ENCODE data around the gene CPT1A.
A peak's percentile ranks its signal among the peaks of the same experiment; 100 is the strongest.

Gene CPT1A

DNA sequence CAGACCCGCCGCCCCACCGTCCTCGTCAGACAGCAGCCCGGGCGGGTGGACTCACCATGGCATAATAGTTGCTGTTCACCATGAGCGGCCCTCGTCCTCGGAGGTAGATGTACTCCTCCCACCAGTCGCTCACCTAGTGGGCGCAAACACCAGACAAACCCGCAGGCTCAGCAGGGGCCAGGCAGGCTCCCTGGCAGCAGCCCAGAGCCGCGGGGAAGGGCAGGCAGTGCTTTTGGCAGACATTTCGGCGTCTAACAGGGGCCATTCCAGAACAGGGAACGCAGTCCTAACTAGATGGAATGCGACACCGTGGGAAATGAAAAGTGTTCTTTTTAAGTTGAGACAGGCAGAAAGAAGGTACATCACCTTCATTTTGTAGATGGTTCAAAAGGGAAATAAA is 44.9 kb downstream of the CPT1A start:
- in situ Hi-C loops (cut with HindIII; ENCODE audit: low pct_unique_long_range_greater_than_20kb, low sequenced_read_pairs): no loop called here
- TF ChIP-seq JUND (IDR thresholded peaks at IDR 0.05; ENCODE audit: low read depth): no peak
- DNase-seq (ENCODE audit: low read depth in 1 of 2, low spot score in 1 of 2): no peak

DNA sequence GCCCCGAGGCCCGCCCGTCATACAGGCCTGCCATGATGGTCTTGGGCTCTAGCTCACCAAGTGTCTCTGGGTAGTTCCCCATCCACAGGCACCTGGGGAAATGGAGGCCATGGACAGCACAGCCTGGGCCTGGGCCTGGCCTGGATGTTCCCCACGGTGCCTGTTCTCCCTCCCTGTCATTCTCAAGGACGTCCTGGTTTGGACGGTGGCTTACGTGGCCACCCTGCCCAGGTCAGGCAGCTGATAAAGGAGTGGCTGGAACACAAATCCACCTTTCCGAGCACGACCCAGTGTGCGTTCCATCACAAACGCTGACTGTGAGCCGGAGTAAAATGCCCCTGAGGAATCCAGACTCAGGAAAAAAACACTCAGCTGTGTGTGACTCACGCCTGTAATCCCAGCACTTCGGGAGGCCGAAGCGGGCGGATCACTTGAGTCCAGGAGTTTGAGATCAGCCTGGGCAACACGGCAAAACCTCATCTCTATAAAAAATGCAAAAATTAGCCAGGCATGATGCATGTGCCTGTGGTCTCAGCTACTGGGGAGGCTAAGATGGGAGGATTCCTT is 49.2 kb downstream of the CPT1A start:
- DNase-seq (ENCODE audit: low read depth in 1 of 2, low spot score in 1 of 2): no peak
- in situ Hi-C loops (cut with HindIII; ENCODE audit: low pct_unique_long_range_greater_than_20kb, low sequenced_read_pairs): no loop called here
- TF ChIP-seq JUND (IDR thresholded peaks at IDR 0.05; ENCODE audit: low read depth): no peak

DNA sequence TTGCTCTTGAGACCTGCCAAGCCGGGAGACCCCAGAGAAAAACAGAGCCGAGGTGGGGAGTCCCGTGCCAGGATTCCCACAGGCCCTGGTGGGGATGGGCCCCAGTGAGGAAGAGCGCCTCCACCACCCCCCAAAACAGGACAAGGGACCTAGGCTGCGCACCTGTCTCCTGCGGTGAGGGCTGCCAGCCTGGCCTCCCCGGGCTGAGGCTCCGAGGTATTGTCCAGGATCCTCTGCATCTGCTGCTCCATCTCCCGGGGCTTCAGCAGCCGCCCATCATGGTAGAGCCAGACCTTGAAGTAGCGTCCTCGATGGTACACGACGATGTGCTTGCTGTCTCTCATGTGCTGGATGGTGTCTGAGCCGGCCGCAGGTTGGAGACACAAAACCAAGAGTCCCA is 57.1 kb downstream of the CPT1A start:
- no peak for TF ChIP-seq JUND (IDR thresholded peaks at IDR 0.05; ENCODE audit: low read depth)
- in situ Hi-C loops (cut with HindIII; ENCODE audit: low pct_unique_long_range_greater_than_20kb, low sequenced_read_pairs): no loop called here
- no peak for DNase-seq (ENCODE audit: low read depth in 1 of 2, low spot score in 1 of 2)

DNA sequence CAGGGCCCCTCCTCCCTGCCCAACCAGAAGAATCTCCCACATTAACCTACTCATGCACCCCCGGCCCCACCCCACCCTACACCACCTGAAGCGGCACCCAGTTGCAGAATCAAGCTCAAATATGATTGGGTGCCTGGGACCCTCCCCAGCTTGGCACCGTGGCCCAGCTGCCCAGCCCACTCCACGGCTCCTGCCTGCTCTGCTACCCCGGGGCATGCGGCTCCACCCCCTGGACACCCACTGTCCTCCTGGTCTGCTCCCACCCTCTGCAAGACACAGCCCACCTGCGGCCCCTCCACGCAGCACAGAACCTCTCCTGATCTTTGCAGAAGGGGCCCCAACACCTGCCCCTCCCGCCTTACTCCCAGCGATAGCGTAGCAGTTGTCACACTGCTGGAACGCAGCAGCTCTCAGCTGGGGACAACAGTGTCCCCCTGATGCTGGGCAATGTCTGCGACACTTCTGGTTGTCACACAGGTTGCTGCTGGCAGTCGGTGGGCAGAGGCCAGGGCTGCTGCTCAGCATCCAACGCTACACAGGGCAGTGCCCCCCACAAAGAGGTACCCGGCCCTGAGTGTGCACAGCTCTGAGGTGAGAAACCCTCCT is 58.4 kb downstream of the CPT1A start:
- in situ Hi-C loops (cut with HindIII; ENCODE audit: low pct_unique_long_range_greater_than_20kb, low sequenced_read_pairs): no loop called here
- no peak for DNase-seq (ENCODE audit: low read depth in 1 of 2, low spot score in 1 of 2)
- TF ChIP-seq JUND (IDR thresholded peaks at IDR 0.05; ENCODE audit: low read depth): no peak

DNA sequence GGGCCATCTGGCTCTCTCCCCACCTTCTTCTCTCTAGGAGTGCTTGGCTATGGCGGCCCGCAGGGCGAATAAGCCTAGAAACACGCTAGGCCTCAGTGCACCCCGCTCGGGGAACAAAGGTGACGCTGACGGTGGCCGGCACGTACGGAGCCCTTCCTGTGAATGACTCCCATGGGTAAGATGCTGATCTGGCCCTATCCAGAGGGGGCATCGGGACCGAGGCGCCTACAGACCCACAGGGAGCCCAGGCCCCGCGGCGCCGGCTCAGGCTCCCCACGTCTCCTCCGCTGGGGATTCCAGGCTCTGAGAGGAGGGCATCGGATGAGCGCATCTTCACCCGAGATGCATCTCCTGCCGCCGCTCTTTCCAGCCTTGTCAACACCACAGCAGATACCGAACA is 59.0 kb downstream of the CPT1A start:
- TF ChIP-seq JUND (IDR thresholded peaks at IDR 0.05; ENCODE audit: low read depth): no peak
- DNase-seq (ENCODE audit: low read depth in 1 of 2, low spot score in 1 of 2): no peak
- in situ Hi-C loops (cut with HindIII; ENCODE audit: low pct_unique_long_range_greater_than_20kb, low sequenced_read_pairs): no loop called here

DNA sequence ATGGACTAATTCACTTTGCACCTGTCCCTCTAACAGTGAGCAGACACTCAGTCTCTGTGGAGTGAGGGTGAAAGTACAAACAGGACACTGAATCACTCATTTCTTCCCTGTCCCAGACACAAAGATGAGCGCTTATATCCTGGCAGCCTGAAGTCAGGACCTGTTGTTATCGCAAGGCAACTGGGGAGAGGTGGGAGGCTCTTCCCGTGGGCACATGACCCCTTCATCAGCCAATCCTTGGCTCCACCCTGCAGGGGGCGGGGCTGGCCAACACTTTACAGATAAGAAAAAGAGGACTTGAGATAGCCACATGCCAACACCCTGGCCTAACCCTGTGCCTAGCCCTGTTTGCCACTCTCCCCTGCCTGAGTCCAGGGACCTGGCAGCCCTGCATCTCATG is 60.9 kb downstream of the CPT1A start:
- DNase-seq (ENCODE audit: low read depth in 1 of 2, low spot score in 1 of 2): no peak
- in situ Hi-C loops (cut with HindIII; ENCODE audit: low pct_unique_long_range_greater_than_20kb, low sequenced_read_pairs): no loop called here
- no peak for TF ChIP-seq JUND (IDR thresholded peaks at IDR 0.05; ENCODE audit: low read depth)

DNA sequence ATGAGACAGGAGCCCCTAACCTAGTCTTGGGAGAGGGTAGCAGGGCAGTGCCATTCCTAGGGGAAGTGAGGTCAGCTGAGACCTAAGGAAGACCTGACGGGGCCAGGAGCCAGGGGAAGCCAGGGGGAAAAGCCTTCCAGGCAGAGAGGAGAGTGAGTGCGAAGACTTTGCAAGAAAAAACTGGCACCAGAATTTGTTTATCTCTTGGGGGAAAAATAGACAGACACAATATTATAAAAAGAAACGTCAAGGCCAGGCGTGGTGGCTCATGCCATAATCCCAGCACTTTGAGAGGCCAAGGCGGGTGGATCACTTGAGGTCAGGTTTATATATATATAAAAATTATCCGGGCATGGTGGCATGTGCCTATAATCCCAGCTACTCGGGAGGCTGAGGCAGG is 63.5 kb downstream of the CPT1A start:
- in situ Hi-C loops (cut with HindIII; ENCODE audit: low pct_unique_long_range_greater_than_20kb, low sequenced_read_pairs): no loop called here
- no peak for TF ChIP-seq JUND (IDR thresholded peaks at IDR 0.05; ENCODE audit: low read depth)
- no peak for DNase-seq (ENCODE audit: low read depth in 1 of 2, low spot score in 1 of 2)

DNA sequence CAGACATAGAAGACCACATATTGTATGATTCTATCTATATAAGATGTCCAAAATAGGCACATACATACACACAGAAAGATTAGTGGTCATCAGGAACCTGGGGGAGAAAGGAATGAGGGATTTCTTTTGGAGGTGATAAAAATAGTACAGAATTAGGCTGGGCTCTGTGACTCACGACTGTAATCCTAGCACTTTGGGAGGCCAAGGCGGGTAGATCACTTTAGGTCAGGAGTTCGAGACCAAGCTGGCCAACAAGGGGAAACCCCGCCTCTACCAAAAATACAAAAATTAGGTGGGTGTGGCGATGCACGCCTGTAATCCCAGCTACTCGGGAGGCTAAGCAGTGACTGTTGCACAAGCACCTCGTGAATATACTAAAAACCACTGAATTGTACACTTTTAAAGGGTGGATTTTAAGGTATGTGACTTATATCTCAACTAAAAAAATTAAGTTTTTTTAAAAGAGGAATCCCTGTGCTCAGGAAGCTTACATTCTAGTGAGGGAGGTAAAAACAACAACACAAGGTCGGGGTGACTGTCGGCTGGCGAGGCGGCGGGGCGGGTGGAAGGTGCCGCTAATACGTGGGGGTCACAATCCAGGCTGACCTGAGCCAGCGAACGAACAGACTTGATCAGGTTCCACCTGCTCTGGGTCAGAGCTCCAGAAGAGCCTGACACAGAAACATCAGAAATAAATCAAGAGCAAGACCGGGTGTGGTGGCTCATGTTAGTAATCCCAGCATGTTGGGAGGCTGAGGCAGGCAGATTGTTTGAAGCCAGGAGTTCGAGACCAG is 65.1 kb downstream of the CPT1A start:
- DNase-seq (ENCODE audit: low read depth in 1 of 2, low spot score in 1 of 2): no peak
- in situ Hi-C loops (cut with HindIII; ENCODE audit: low pct_unique_long_range_greater_than_20kb, low sequenced_read_pairs): no loop called here
- TF ChIP-seq JUND (IDR thresholded peaks at IDR 0.05; ENCODE audit: low read depth): no peak

DNA sequence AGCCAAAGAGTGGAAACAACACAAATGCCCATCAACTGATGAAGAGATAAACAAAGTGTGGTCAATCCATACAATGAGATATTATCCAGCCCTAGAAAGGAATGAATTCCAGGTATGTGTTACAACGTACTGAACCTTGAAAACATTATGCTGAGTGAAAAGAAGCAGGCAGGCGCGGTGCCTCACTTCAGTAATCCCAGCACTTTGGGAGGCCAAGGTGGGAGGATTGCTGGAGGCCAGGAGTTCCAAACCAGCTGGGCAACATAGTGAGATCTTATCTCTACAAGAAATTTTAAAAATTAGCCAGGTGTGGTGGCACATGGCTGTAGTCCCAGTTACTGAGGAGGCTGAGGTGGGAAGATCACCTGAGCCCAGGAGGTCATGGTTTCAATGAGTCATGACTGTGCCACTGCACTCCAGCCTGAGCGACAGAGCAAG is 65.7 kb downstream of the CPT1A start:
- DNase-seq (ENCODE audit: low read depth in 1 of 2, low spot score in 1 of 2): peak in 1 of 2 experiments; percentile 85
- in situ Hi-C loops (cut with HindIII; ENCODE audit: low pct_unique_long_range_greater_than_20kb, low sequenced_read_pairs): no loop called here
- peak; percentile 5; the same call in 1 of the 2 replicates for TF ChIP-seq JUND (IDR thresholded peaks at IDR 0.05; ENCODE audit: low read depth)

DNA sequence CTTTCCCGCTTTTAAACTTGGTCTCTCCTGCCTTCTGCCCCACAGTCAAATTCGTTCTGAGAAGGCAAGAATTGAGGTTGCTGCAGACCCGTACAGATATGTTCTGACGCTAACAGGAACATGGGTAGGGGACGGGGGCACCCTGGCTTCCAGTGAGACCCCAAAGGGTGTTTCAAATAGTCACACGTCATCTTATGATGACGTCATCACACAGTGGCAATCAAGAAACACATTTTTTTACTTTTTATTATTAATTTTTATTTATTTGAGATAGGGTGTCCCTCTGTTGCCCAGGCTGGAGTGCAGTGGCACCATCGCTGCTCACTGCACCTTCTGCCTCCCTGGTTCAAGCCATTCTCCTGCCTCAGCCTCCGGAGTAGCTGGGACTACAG is 67.5 kb downstream of the CPT1A start:
- TF ChIP-seq JUND (IDR thresholded peaks at IDR 0.05; ENCODE audit: low read depth): no peak
- in situ Hi-C loops (cut with HindIII; ENCODE audit: low pct_unique_long_range_greater_than_20kb, low sequenced_read_pairs): no loop called here

DNA sequence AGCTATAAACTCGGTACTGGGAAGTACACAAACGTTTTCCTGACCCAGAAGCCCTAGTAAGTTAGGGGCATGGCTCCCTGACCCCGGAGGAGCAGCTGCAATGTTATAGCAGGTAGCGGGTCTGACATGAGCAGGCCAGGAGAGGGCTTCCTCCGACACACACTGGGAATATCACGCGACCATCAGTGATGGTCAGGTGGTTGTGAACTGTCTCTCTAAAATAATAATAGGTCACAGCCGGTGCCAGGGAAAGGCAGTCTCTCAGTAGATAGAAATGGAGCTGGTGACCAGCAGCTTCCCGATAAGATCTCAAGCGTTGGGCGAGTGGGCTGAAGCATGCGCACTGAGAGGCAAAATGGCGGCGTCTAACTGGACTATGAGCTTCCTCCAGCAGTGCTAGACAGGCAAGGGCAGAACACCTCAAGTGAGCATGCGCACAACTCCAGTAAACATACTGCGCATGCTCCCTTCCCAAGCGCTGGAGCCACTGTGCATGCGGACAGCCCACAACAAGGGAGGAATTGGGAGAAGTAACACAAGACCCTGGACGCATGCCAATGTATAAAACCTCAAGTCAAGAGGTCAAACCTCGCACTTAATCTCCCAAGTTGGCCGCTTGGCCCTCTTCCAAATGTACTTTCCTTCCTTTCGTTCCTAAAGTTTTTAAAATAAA is 68.1 kb downstream of the CPT1A start:
- no peak for DNase-seq (ENCODE audit: low read depth in 1 of 2, low spot score in 1 of 2)
- in situ Hi-C loops (cut with HindIII; ENCODE audit: low pct_unique_long_range_greater_than_20kb, low sequenced_read_pairs): no loop called here
- no peak for TF ChIP-seq JUND (IDR thresholded peaks at IDR 0.05; ENCODE audit: low read depth)

More for the DNA sequence above, 67.5 kb downstream of the CPT1A start:
- no peak for DNase-seq (ENCODE audit: low read depth in 1 of 2, low spot score in 1 of 2)

DNA sequence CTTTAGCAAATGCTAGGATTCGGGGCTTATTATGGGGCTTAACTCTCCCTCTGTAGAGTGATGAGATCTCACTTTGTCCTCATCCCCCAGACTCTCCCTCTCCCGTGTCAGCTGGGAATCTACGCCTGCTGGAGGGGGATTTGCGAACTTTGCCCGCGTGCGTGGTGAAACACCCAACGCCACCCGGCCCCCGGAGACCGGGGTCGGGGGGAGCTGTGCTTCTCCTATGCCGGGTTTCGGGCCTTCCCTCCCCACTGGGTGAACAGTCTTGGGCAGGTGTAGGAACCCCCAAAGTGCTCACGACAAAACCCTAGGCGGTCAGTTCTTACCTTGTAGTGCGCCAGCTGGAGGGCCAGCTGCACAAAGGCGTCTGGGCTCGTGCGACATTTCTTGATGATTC is 68.8 kb downstream of the CPT1A start:
- DNase-seq (ENCODE audit: low read depth in 1 of 2, low spot score in 1 of 2): no peak
- in situ Hi-C loops (cut with HindIII; ENCODE audit: low pct_unique_long_range_greater_than_20kb, low sequenced_read_pairs): no loop called here
- no peak for TF ChIP-seq JUND (IDR thresholded peaks at IDR 0.05; ENCODE audit: low read depth)

DNA sequence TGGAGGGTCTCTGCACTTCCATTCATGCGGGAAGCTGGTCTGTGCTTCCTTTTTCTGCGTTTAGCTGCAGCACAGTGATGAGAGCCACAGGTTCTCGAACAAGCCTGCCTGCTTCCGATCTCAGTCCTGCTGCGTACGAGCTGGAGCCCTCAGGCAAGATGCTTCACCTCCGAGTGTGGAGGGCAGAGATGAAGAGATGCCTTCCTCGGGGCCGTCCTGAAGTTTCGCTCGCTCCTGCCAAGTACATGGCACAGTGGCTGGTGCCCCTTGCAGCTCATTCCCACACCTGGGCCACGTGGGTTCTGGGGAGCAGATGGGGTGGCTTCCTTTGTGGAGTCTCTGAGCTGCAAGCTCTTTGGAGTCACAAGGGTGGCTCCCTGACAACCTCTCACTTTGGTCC is 70.9 kb downstream of the CPT1A start:
- no peak for TF ChIP-seq JUND (IDR thresholded peaks at IDR 0.05; ENCODE audit: low read depth)
- no peak for DNase-seq (ENCODE audit: low read depth in 1 of 2, low spot score in 1 of 2)
- in situ Hi-C loops (cut with HindIII; ENCODE audit: low pct_unique_long_range_greater_than_20kb, low sequenced_read_pairs): no loop called here

Measured in T47D (cell line).